H9 (cell line): ENCODE results near the gene B9D2. TPM values are rescaled to one million over a fixed set of nuclear protein-coding genes. Genes with fewer than 3 reads are reported as not detected.

Experiments used
- DNase-seq: peaks from one replicate; pipeline ENCODE4 v3.0.0-alpha.2; 2017
- H2AFZ ChIP-seq: one replicate; pipeline ENCODE4 v1.6.1; 2013; ENCODE audit warnings: mild to moderate bottlenecking, low read length, control low read depth, moderate library complexity
- H2AK5ac ChIP-seq: 2 replicates; pipeline ENCODE4 v1.6.1; 2013; ENCODE audit warnings: low read length, control low read depth, mixed read lengths; ENCODE audit not compliant: insufficient read length
- H2BK120ac ChIP-seq: one replicate; pipeline ENCODE4 v1.6.1; 2013; ENCODE audit warnings: low read depth, mild to moderate bottlenecking, low read length, control low read depth, inconsistent platforms; ENCODE audit not compliant: poor library complexity, severe bottlenecking
- H2BK12ac ChIP-seq: 2 replicates; pipeline ENCODE4 v1.6.1; 2013; ENCODE audit warnings: low read length, control low read depth, mixed read lengths, low read depth; ENCODE audit not compliant: insufficient read length
- H2BK15ac ChIP-seq: 2 replicates; pipeline ENCODE4 v1.6.1; 2013; ENCODE audit warnings: low read depth, low read length, control low read depth
- H2BK20ac ChIP-seq: one replicate; pipeline ENCODE4 v1.6.1; 2013; ENCODE audit warnings: low read depth, mild to moderate bottlenecking, low read length, control low read depth, inconsistent platforms; ENCODE audit not compliant: poor library complexity, severe bottlenecking
- H2BK5ac ChIP-seq: 2 replicates; pipeline ENCODE4 v1.6.1; 2013; ENCODE audit warnings: low read length, control low read depth, mixed read lengths; ENCODE audit not compliant: insufficient read length
- H3K14ac ChIP-seq: 2 replicates; pipeline ENCODE4 v1.6.1; 2013; ENCODE audit warnings: low read length, control low read depth; ENCODE audit not compliant: insufficient read depth
- H3K18ac ChIP-seq: 2 replicates; pipeline ENCODE4 v1.6.1; 2013; ENCODE audit warnings: low read depth, mild to moderate bottlenecking, mixed read lengths, low read length, control low read depth; ENCODE audit not compliant: insufficient read length
- H3K23ac ChIP-seq: 2 replicates; pipeline ENCODE4 v1.6.1; 2013; ENCODE audit warnings: low read length, control low read depth, mixed read lengths, low read depth; ENCODE audit not compliant: insufficient read length
- H3K23me2 ChIP-seq: 2 replicates; pipeline ENCODE4 v1.6.1; 2013; ENCODE audit warnings: low read depth, mild to moderate bottlenecking, mixed read lengths, low read length, control low read depth; ENCODE audit not compliant: insufficient read length, poor library complexity, severe bottlenecking
- H3K27ac ChIP-seq: 2 replicates; pipeline ENCODE4 v1.5.1; 2013; ENCODE audit warnings: low read length, control low read depth, mixed read lengths, low read depth; ENCODE audit not compliant: insufficient read length
- H3K27me3 ChIP-seq: 2 replicates; pipeline ENCODE4 v1.6.1; 2013; ENCODE audit warnings: low read length, control low read depth, inconsistent platforms; ENCODE audit not compliant: insufficient read depth
- H3K4ac ChIP-seq: 2 replicates; pipeline ENCODE4 v1.6.1; 2013; ENCODE audit warnings: low read depth, mild to moderate bottlenecking, control low read depth, inconsistent platforms, low read length, moderate library complexity
- H3K4me1 ChIP-seq: 2 replicates; pipeline ENCODE4 v1.6.1; 2013; ENCODE audit warnings: low read length, control low read depth, inconsistent platforms; ENCODE audit not compliant: insufficient read depth
- H3K4me2 ChIP-seq: 2 replicates; pipeline ENCODE4 v1.6.1; 2013; ENCODE audit warnings: low read length, control low read depth, mixed read lengths; ENCODE audit not compliant: insufficient read length, insufficient read depth
- H3K56ac ChIP-seq: 2 replicates; pipeline ENCODE4 v1.6.1; 2013; ENCODE audit warnings: low read depth, mild to moderate bottlenecking, mixed read lengths, low read length, control low read depth; ENCODE audit not compliant: insufficient read length
- H3K79me1 ChIP-seq: 2 replicates; pipeline ENCODE4 v1.6.1; 2013; ENCODE audit warnings: low read depth, mild to moderate bottlenecking, moderate library complexity, low read length, control low read depth, inconsistent platforms; ENCODE audit not compliant: insufficient read depth, poor library complexity, severe bottlenecking
- H3K79me2 ChIP-seq: 2 replicates; pipeline ENCODE4 v1.6.1; 2013; ENCODE audit warnings: low read length, control low read depth, inconsistent platforms; ENCODE audit not compliant: insufficient read depth
- H3K9ac ChIP-seq: 2 replicates; pipeline ENCODE4 v1.6.1; 2013; ENCODE audit warnings: low read length, control low read depth, mixed read lengths; ENCODE audit not compliant: insufficient read length; ENCODE audit errors: extremely low read depth
- H3K9me3 ChIP-seq: one replicate; pipeline ENCODE4 v1.6.1; 2013; ENCODE audit warnings: low read depth, low read length, inconsistent platforms; ENCODE audit not compliant: control insufficient read depth
- H3T11ph ChIP-seq: one replicate; pipeline ENCODE4 v1.6.1; 2013; ENCODE audit warnings: mild to moderate bottlenecking, low read length, control low read depth, inconsistent platforms
- H4K20me1 ChIP-seq: one replicate; pipeline ENCODE4 v1.6.1; 2013; ENCODE audit not compliant: control insufficient read depth, insufficient read length, insufficient read depth
- H4K5ac ChIP-seq: 2 replicates; pipeline ENCODE4 v1.6.1; 2013; ENCODE audit warnings: low read depth, mild to moderate bottlenecking, mixed read lengths, low read length, control low read depth; ENCODE audit not compliant: insufficient read length
- H4K8ac ChIP-seq: replicated peaks from 2 replicates; pipeline ENCODE4 v1.6.1; 2013; ENCODE audit warnings: low read length, control low read depth, mixed read lengths, low read depth; ENCODE audit not compliant: insufficient read length
- H4K91ac ChIP-seq: 2 replicates; pipeline ENCODE4 v1.6.1; 2013; ENCODE audit warnings: low read depth, mild to moderate bottlenecking, moderate library complexity, mixed read lengths, low read length, control low read depth; ENCODE audit not compliant: insufficient read length
- H3K27ac Mint-ChIP-seq, 3 experiments: 2 replicates in 2 of 3; 3 replicates in 1 of 3; pipeline ENCODE4 v1.8.0; 2020 to 2021; ENCODE audit warnings: mixed read lengths in 3 of 3, mild to moderate bottlenecking in 1 of 3, moderate library complexity in 1 of 3
- H3K27me3 Mint-ChIP-seq: 2 replicates; pipeline ENCODE4 v1.8.0; 2021; ENCODE audit warnings: low read depth, mild to moderate bottlenecking, moderate library complexity, mixed read lengths
- H3K36me3 Mint-ChIP-seq, 3 experiments: 2 replicates in 2 of 3; 3 replicates in 1 of 3; pipeline ENCODE4 v1.8.0; 2020 to 2021; ENCODE audit warnings: low read depth in 3 of 3, mixed read lengths in 3 of 3; ENCODE audit not compliant: insufficient read depth in 1 of 3
- H3K4me1 Mint-ChIP-seq, 2 experiments: 2 replicates each; pipeline ENCODE4 v1.8.0; 2020; ENCODE audit warnings: mixed read lengths in 2 of 2
- H3K4me3 Mint-ChIP-seq, 2 experiments: 2 replicates in 1 of 2; 3 replicates in 1 of 2; pipeline ENCODE4 v1.8.0; 2020 to 2021; ENCODE audit warnings: mild to moderate bottlenecking in 2 of 2, mixed read lengths in 2 of 2, moderate library complexity in 1 of 2
- H3K9me3 Mint-ChIP-seq, 2 experiments: 2 replicates in 1 of 2; 3 replicates in 1 of 2; pipeline ENCODE4 v1.8.0; 2020; ENCODE audit warnings: mild to moderate bottlenecking in 2 of 2, mixed read lengths in 2 of 2, moderate library complexity in 1 of 2
- WGBS: extraction: QIAGEN DNeasy Blood & Tissue Kit; methylation state at CpG from one replicate; pipeline ENCODE4 v1.1.7; 2013; ENCODE audit warnings: missing lambda C conversion rate, low lambda C conversion rate, mixed read lengths; ENCODE audit not compliant: insufficient read length; ENCODE audit errors: extremely low coverage; 5-methylcytosine and 5-hydroxymethylcytosine counted together
- total RNA-seq: library from RNA; stranded (reverse); gene quantifications from 2 replicates; pipeline ENCODE4 v1.2.1, GENCODE V29; 2021
- TF ChIP-seq, protein P1 (sequence below): fragments of 200-600 bp; sonication (generic); conservative IDR thresholded peaks from 3 replicates; pipeline ENCODE4 v1.8.0; 2021; ENCODE audit warnings: antibody characterized with exemption, mild to moderate bottlenecking

Gene B9D2
- total RNA-seq, 1 experiment from 2014 or later: 4.8 TPM

DNA sequence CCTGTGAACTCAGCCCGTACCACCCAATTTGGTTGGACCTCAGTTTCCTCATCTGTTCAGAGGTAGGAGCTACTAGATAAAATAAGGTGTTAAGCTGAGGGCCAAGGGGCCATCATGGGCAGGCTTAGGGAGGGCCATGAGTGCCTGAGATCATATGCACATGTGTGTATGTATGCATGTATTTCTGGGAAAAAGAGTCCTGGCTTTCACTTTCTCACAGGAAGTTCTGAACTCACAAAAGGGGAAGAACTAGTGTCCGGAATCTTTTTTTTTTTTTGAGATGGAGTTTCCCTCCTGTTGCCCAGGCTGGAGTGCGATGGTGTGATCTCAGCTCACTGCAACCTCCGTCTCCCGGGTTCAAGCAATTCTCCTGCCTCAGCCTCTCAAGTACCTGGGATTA lies 29.2 kb downstream of the B9D2 start:
- Histone ChIP-seq H3K18ac (no peak overlapping the region), H3K4ac (no peak overlapping the region), H3K27me3 (no peaks in the 10 kb centered on the region), H3K23me2 (no peaks in the 10 kb centered on the region), H3K9me3 (no peaks in the 10 kb centered on the region), H3K14ac (no peak overlapping the region), H3K79me2 (no peaks in the 10 kb centered on the region), H4K20me1 (no peaks in the 10 kb centered on the region), H4K5ac (no peak overlapping the region), H2AFZ (no peak overlapping the region), H3K4me2 (no peak overlapping the region), H3K56ac (no peak overlapping the region), H3K27ac (no peak overlapping the region), H4K91ac (no peak overlapping the region), H3K9ac (no peak overlapping the region), H3T11ph (no peak overlapping the region), H2BK20ac (no peak overlapping the region), H2BK15ac (no peak overlapping the region), H3K79me1 (no peaks in the 10 kb centered on the region), H2AK5ac (no peak overlapping the region), H2BK120ac (no peak overlapping the region), H2BK12ac (no peak overlapping the region), H3K23ac (no peak overlapping the region), H4K8ac (no peak overlapping the region), H3K4me1 (no peaks in the 10 kb centered on the region; the same call in 1 of the 2 replicates), H2BK5ac (no peak overlapping the region)
- Mint-ChIP-seq H3K36me3 (peaks cover 0 to 23% (median 0%) of the 10 kb centered on the region in 3 experiments; a peak in 2 of 7 replicates), H3K4me1 (peaks cover 0 to 18% of the 10 kb centered on the region in 2 experiments; a peak in 2 of 4 replicates), H3K27ac (peak overlapping the region in 1 of 3 experiments; percentile 83; a peak in 1 of 7 replicates), H3K9me3 (no peaks in the 10 kb centered on the region), H3K4me3 (no peak overlapping the region), H3K27me3 (no peaks in the 10 kb centered on the region)
- no CpG with 5 or more reads among the region's 5 CpGs for WGBS
- no peak for DNase-seq
- TF ChIP-seq, protein P1, sequence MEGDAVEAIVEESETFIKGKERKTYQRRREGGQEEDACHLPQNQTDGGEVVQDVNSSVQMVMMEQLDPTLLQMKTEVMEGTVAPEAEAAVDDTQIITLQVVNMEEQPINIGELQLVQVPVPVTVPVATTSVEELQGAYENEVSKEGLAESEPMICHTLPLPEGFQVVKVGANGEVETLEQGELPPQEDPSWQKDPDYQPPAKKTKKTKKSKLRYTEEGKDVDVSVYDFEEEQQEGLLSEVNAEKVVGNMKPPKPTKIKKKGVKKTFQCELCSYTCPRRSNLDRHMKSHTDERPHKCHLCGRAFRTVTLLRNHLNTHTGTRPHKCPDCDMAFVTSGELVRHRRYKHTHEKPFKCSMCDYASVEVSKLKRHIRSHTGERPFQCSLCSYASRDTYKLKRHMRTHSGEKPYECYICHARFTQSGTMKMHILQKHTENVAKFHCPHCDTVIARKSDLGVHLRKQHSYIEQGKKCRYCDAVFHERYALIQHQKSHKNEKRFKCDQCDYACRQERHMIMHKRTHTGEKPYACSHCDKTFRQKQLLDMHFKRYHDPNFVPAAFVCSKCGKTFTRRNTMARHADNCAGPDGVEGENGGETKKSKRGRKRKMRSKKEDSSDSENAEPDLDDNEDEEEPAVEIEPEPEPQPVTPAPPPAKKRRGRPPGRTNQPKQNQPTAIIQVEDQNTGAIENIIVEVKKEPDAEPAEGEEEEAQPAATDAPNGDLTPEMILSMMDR: no peak
